H1 (cell line): Measurements from ENCODE around the gene YIF1A. TPM values are rescaled to one million over a fixed set of nuclear protein-coding genes. Genes with fewer than 3 reads are reported as not detected.
A peak's percentile ranks its signal among the peaks of the same experiment; 100 is the strongest.

Experiments
- CTCF ChIA-PET: fragments of 300-600 bp; sonication (Branson Sonifier 250); formaldehyde crosslinking; loops from one replicate; lab custom pipeline; 2021; ENCODE audit not compliant: partially characterized antibody; lab: Charles Lee
- POLR2A ChIA-PET: fragments of 300-600 bp; sonication (Branson Sonifier 250); formaldehyde crosslinking; loops from one replicate; lab custom pipeline; 2021; ENCODE audit warnings: inconsistent platforms; ENCODE audit not compliant: partially characterized antibody; lab: Charles Lee
- DNase-seq, 2 experiments: peaks; one replicate each; pipeline versions ENCODE4 v3.0.0 to v3.0.0-alpha.2; 2010 to 2022; ENCODE audit warnings: low spot score in 2 of 2, low read depth in 1 of 2, mixed read lengths in 1 of 2
- FAIRE-seq: peaks from 2 replicates; lab custom pipeline; 2011; peaks lifted over from hg19 to GRCh38; lab: Jason Lieb, UNC
- H2AFZ ChIP-seq: 2 replicates; pipeline ENCODE4 v1.8.1; 2012; ENCODE audit warnings: low read length, inconsistent platforms
- H2AK5ac ChIP-seq: 2 replicates; pipeline ENCODE4 v1.6.1; 2013; ENCODE audit warnings: low read depth, low read length
- H2BK120ac ChIP-seq: replicated peaks from 2 replicates; pipeline ENCODE3; 2013; ENCODE audit warnings: low read depth, low read length, inconsistent platforms
- H2BK12ac ChIP-seq: 2 replicates; pipeline ENCODE4 v1.6.1; 2013; ENCODE audit warnings: low read depth, low read length
- H2BK15ac ChIP-seq: 2 replicates; pipeline ENCODE4 v1.6.1; 2013; ENCODE audit warnings: low read length
- H2BK20ac ChIP-seq: 2 replicates; pipeline ENCODE4 v1.6.1; 2013; ENCODE audit warnings: low read length
- H2BK5ac ChIP-seq: 2 replicates; pipeline ENCODE4 v1.6.1; 2013; ENCODE audit warnings: low read depth, low read length
- H3K14ac ChIP-seq: 2 replicates; pipeline ENCODE4 v1.6.1; 2013; ENCODE audit warnings: inconsistent platforms; ENCODE audit not compliant: insufficient read length
- H3K18ac ChIP-seq: 2 replicates; pipeline ENCODE4 v1.6.1; 2013; ENCODE audit warnings: low read length; ENCODE audit errors: extremely low read depth
- H3K23ac ChIP-seq: 2 replicates; pipeline ENCODE4 v1.6.1; 2013; ENCODE audit warnings: inconsistent platforms; ENCODE audit not compliant: insufficient read length
- H3K23me2 ChIP-seq: 2 replicates; pipeline ENCODE4 v1.6.1; 2013; ENCODE audit warnings: low read depth, low read length
- H3K27ac ChIP-seq: 2 replicates; pipeline ENCODE4 v1.6.1; 2011; ENCODE audit warnings: low read depth, low read length, inconsistent platforms
- H3K27me3 ChIP-seq, 4 experiments: replicated peaks in 1 of 4; 1 replicate in 1 of 4; 2 replicates in 3 of 4; pipeline versions ENCODE4 v1.6.1 to v1.8.1; 2011 to 2013; ENCODE audit warnings: low read length in 3 of 4, mild to moderate bottlenecking in 3 of 4, inconsistent platforms in 2 of 4, mixed read lengths in 2 of 4, moderate library complexity in 1 of 4; ENCODE audit not compliant: control insufficient read depth in 3 of 4, insufficient read depth in 3 of 4; ENCODE audit errors: extremely low read depth in 1 of 4
- H3K36me3 ChIP-seq, 4 experiments: 2 replicates each; pipeline versions ENCODE4 v1.6.1 to v1.8.1; 2011 to 2013; ENCODE audit warnings: mild to moderate bottlenecking in 4 of 4, low read length in 3 of 4, moderate library complexity in 2 of 4, control low read depth in 1 of 4, inconsistent platforms in 1 of 4; ENCODE audit not compliant: insufficient read depth in 4 of 4, control insufficient read depth in 2 of 4
- H3K4ac ChIP-seq: replicated peaks from 2 replicates; pipeline ENCODE3; 2013; ENCODE audit warnings: low read length, low read depth, mixed read lengths, inconsistent platforms; ENCODE audit not compliant: insufficient read length
- H3K4me1 ChIP-seq, 4 experiments: replicated peaks in 1 of 4; 1 replicate in 1 of 4; 2 replicates in 3 of 4; pipeline versions ENCODE4 v1.6.1 to v1.8.1; 2011 to 2013; ENCODE audit warnings: low read length in 3 of 4, inconsistent platforms in 2 of 4, mixed read lengths in 1 of 4; ENCODE audit not compliant: insufficient read depth in 4 of 4, control insufficient read depth in 3 of 4
- H3K4me2 ChIP-seq, 2 experiments: 2 replicates each; pipeline versions ENCODE4 v1.6.1 to v1.8.1; 2011 to 2013; ENCODE audit warnings: low read depth in 2 of 2, low read length in 2 of 2, control low read depth in 1 of 2, inconsistent platforms in 1 of 2, mild to moderate bottlenecking in 1 of 2; ENCODE audit not compliant: insufficient read depth in 1 of 2
- H3K4me3 ChIP-seq, 4 experiments: fragments of 200-600, 300-600 bp in 1 of 4; sonication (generic), shearing (Covaris generic), sonication (Bioruptor Twin) in 1 of 4; 2 replicates each; pipeline versions ENCODE4 v1.5.1 to v1.8.1; 2011 to 2016; ENCODE audit warnings: low read length in 4 of 4, low read depth in 3 of 4, control low read depth in 2 of 4, inconsistent platforms in 2 of 4, mild to moderate bottlenecking in 2 of 4, mixed read lengths in 1 of 4, moderate library complexity in 1 of 4; ENCODE audit not compliant: insufficient read depth in 2 of 4; ENCODE audit errors: extremely low read depth in 1 of 4
- H3K56ac ChIP-seq: replicated peaks from 2 replicates; pipeline ENCODE3; 2013; ENCODE audit warnings: low read depth, mild to moderate bottlenecking, mixed read lengths, low read length, inconsistent platforms; ENCODE audit not compliant: insufficient read length
- H3K79me1 ChIP-seq: 2 replicates; pipeline ENCODE4 v1.6.1; 2013; ENCODE audit warnings: low read depth, low read length, control low read depth
- H3K79me2 ChIP-seq, 2 experiments: 2 replicates each; pipeline versions ENCODE4 v1.6.1 to v1.8.1; 2012 to 2013; ENCODE audit warnings: low read length in 2 of 2, mild to moderate bottlenecking in 2 of 2, inconsistent platforms in 1 of 2; ENCODE audit not compliant: insufficient read depth in 2 of 2, control insufficient read depth in 1 of 2
- H3K9ac ChIP-seq, 4 experiments: replicated peaks in 1 of 4; 1 replicate in 1 of 4; 2 replicates in 3 of 4; pipeline versions ENCODE4 v1.6.1 to v1.8.1; 2011 to 2013; ENCODE audit warnings: low read depth in 3 of 4, low read length in 3 of 4, control low read depth in 2 of 4, mild to moderate bottlenecking in 2 of 4, moderate library complexity in 2 of 4, inconsistent platforms in 1 of 4; ENCODE audit errors: extremely low read depth in 1 of 4
- H3K9me3 ChIP-seq, 2 experiments: 2 replicates each; pipeline versions ENCODE4 v1.6.1 to v1.8.1; 2012 to 2013; ENCODE audit warnings: mild to moderate bottlenecking in 2 of 2, moderate library complexity in 2 of 2, control low read depth in 1 of 2, inconsistent platforms in 1 of 2, low read depth in 1 of 2, low read length in 1 of 2, mixed read lengths in 1 of 2; ENCODE audit not compliant: insufficient read depth in 2 of 2
- H4K20me1 ChIP-seq, 2 experiments: replicated peaks in 1 of 2; 2 replicates each; pipeline versions ENCODE3 to v1.8.1; 2011 to 2013; ENCODE audit warnings: inconsistent platforms in 2 of 2, low read length in 2 of 2, mild to moderate bottlenecking in 1 of 2; ENCODE audit not compliant: insufficient read depth in 2 of 2, control insufficient read depth in 1 of 2
- H4K5ac ChIP-seq: 2 replicates; pipeline ENCODE4 v1.6.1; 2013; ENCODE audit warnings: low read length, low read depth, mixed read lengths, inconsistent platforms; ENCODE audit not compliant: insufficient read length
- H4K8ac ChIP-seq: 2 replicates; pipeline ENCODE4 v1.8.0; 2013; ENCODE audit warnings: mild to moderate bottlenecking, moderate library complexity, low read length, inconsistent platforms; ENCODE audit not compliant: insufficient read depth; ENCODE audit errors: extremely low read depth
- H4K91ac ChIP-seq: replicated peaks from 2 replicates; pipeline ENCODE3; 2013; ENCODE audit warnings: low read length, mixed read lengths, inconsistent platforms; ENCODE audit not compliant: insufficient read length
- BRCA1 ChIP-seq: IDR thresholded peaks from 2 replicates; pipeline ENCODE4 v1.6.1; 2012; ENCODE audit warnings: low read depth, low read length, improper control_type of control experiment
- CHD1 ChIP-seq: IDR thresholded peaks from 2 replicates; pipeline ENCODE4 v1.6.1; 2012; ENCODE audit warnings: low read depth, low read length, improper control_type of control experiment
- EZH2 ChIP-seq: fragments of 200-600 bp; sonication (generic); IDR thresholded peaks from 2 replicates; pipeline ENCODE4 v1.7.1; 2012; ENCODE audit warnings: low read depth, mild to moderate bottlenecking, moderate library complexity, low read length, inconsistent platforms; ENCODE audit not compliant: severe bottlenecking
- WGBS, 2 experiments: shearing (Covaris generic) in 1 of 2; methylation state at CpG; one replicate each; pipeline versions ENCODE4 v1.1.6 to v1.1.7; 2013 to 2015; ENCODE audit warnings: low lambda C conversion rate in 2 of 2, mixed read lengths in 2 of 2, inconsistent platforms in 1 of 2, low coverage in 1 of 2, missing lambda C conversion rate in 1 of 2; ENCODE audit not compliant: insufficient replicate concordance in 2 of 2, insufficient coverage in 1 of 2, insufficient read length in 1 of 2; ENCODE audit errors: extremely low coverage in 1 of 2, missing lambda C conversion rate in 1 of 2; 5-methylcytosine and 5-hydroxymethylcytosine counted together
- polyA plus RNA-seq, 7 experiments: library from polyadenylated mRNA; depleted of rRNA in 3 of 7; stranded (reverse) in 5 of 7; unstranded in 2 of 7; fragments of >200 nt in 5 of 7; fragments of 200-250 nt in 2 of 7; gene quantifications; 1 replicate in 5 of 7; 2 replicates in 1 of 7; 4 replicates in 1 of 7; pipeline versions ENCODE4 v1.2.1 to v1.2.3, GENCODE V29; 2011 to 2013; ENCODE audit warnings: missing spikeins in 2 of 7, mixed read lengths in 2 of 7
- total RNA-seq: library from RNA; stranded (reverse); fragmentation: NEBNext Ultra II Directional; extraction: Animal tissue kit (Norgen Biotek cat#: 25700); gene quantifications from 2 replicates; pipeline ENCODE4 v1.2.1, GENCODE V29; 2021

The YIF1A gene
- total and polyA plus RNA-seq, 2 of the 8 experiments (the other 6 are each of a cell fraction or from before 2014, with no cell fraction given) = 70.1 to 178 TPM

DNA sequence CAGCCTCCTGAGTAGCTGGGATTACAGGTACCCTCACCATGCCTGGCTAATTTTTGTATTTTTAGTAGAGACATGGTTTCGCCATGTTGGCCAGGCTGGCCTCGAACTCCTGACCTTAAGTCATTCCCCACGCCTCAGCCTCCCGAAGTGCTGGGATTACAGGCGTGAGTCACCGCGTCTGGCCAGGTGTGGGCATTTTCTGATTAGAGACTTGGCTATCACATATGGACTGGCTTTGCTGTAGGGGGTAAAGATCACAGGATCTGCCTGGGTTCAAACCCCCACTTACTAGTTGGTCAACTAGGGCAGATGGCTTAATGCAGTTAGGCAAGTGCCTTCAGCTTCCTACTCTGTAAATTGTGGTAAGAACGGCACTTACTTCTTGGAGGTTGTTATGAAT lies 21.4 kb upstream of the YIF1A start:
- Histone ChIP-seq H3K9me3 (no peaks in the 10 kb centered on the region), H3K4ac (no peak overlapping the region), H2BK12ac (0 out of 2 replicates have a peak overlapping the region, but pooled peaks have one; percentile 4), H4K5ac (no peak overlapping the region), H3K27ac (no peak overlapping the region), H3K4me3 (no peak overlapping the region), H3K79me1 (no peaks in the 10 kb centered on the region), H4K20me1 (no peaks in the 10 kb centered on the region), H3K14ac (no peak overlapping the region), H3K18ac (no peak overlapping the region), H2BK15ac (no peak overlapping the region), H2BK120ac (no peak overlapping the region), H3K23me2 (peaks cover 8% of the 10 kb centered on the region), H3K27me3 (peaks cover 0 to 3% (median 0%) of the 10 kb centered on the region in 4 experiments; a peak in 2 of 7 replicates), H2AFZ (no peak overlapping the region), H2AK5ac (no peak overlapping the region), H4K8ac (no peak overlapping the region), H2BK20ac (no peak overlapping the region), H4K91ac (no peak overlapping the region), H3K79me2 (no peaks in the 10 kb centered on the region), H3K56ac (no peak overlapping the region), H2BK5ac (no peak overlapping the region), H3K4me1 (peaks cover 3 to 13% (median 6%) of the 10 kb centered on the region in 4 experiments; a peak in 6 of 7 replicates), H3K23ac (no peak overlapping the region), H3K36me3 (no peaks in the 10 kb centered on the region), H3K4me2 (no peak overlapping the region), H3K9ac (no peak overlapping the region)
- no peak for DNase-seq
- CTCF ChIA-PET = interaction anchor here (1.2 to 11.7 kb wide), 12 partner anchors 9 to 37 kb away, joined by 6 to 242 read pairs (median 38); partner anchors contain the start of genes B4GAT1, BRMS1, RIN1 and TMEM151A
- POLR2A ChIA-PET = interaction anchor here (1.2 to 4.1 kb wide), 7 partner anchors 10 to 60 kb away, joined by 3 to 16 read pairs (median 5); partner anchors contain the start of genes BRMS1 and TMEM151A
- 90% methylated on average over 8 of the region's 8 CpGs; no CpG with 5 or more reads in 1 of the 2 experiments for WGBS, 2 experiments
- TF ChIP-seq EZH2 = no peak
- no peak for TF ChIP-seq CHD1
- TF ChIP-seq BRCA1 = no peak
- no peak for FAIRE-seq
